HG03064 (cell line): Measurements from ENCODE around the gene ASH1L.

ENCODE experiments used
- ATAC-seq: cut with Tn5 transposase; IDR thresholded peaks from one replicate; pipeline ENCODE4 v1.9.1; 2021; ENCODE audit warnings: low read depth; ENCODE audit not compliant: unreplicated experiment

ASH1L gene

GRCh38 chr1:155286544-155286943, 276.1 kb downstream of the ASH1L start:
- ATAC-seq: no peak

- ATAC-seq: no peak
Measured at GRCh38 chr1:155285631-155286044, 277.0 kb downstream of the ASH1L start.
